Liver (tissue), 9 donors: ENCODE measurements around the gene SLC25A26. TPM values are rescaled to one million over a fixed set of nuclear protein-coding genes. Genes with fewer than 3 reads are reported as not detected.
"Not testable (repeated sequence)": the region's sequence is repeated elsewhere in the genome, so short reads cannot be mapped to it uniquely, and the experiment has no call there.

Experiments used
- DNase-seq: peaks from one replicate; pipeline ENCODE4 v3.0.0-alpha.2; 2017; ENCODE audit warnings: low spot score
- H3K27ac ChIP-seq, 2 donors: one replicate each; pipeline ENCODE4 v1.7.0; 2013; ENCODE audit warnings: inconsistent platforms in 2 of 2, low read length in 2 of 2, control low read depth in 1 of 2, low read depth in 1 of 2, mild to moderate bottlenecking in 1 of 2
- H3K27me3 ChIP-seq, 4 donors: one replicate each; pipeline versions ENCODE4 v1.6.1 to v1.7.0; 2013; ENCODE audit warnings: low read length in 3 of 4, inconsistent platforms in 1 of 4, mild to moderate bottlenecking in 1 of 4, moderate library complexity in 1 of 4; ENCODE audit not compliant: control insufficient read depth in 4 of 4, insufficient read depth in 4 of 4
- H3K36me3 ChIP-seq, 4 donors: one replicate each; pipeline versions ENCODE4 v1.6.1 to v1.7.0; 2013; ENCODE audit warnings: low read length in 3 of 4, mild to moderate bottlenecking in 3 of 4, low read depth in 1 of 4, moderate library complexity in 1 of 4; ENCODE audit not compliant: control insufficient read depth in 4 of 4, insufficient read depth in 3 of 4
- H3K4me1 ChIP-seq, 4 donors: one replicate each; pipeline versions ENCODE4 v1.6.1 to v1.7.0; 2013; ENCODE audit warnings: low read length in 3 of 4, mild to moderate bottlenecking in 3 of 4, moderate library complexity in 1 of 4; ENCODE audit not compliant: control insufficient read depth in 4 of 4, insufficient read depth in 4 of 4
- H3K4me3 ChIP-seq, 3 donors: one replicate each; pipeline versions ENCODE4 v1.6.1 to v1.7.0; 2013; ENCODE audit warnings: low read length in 3 of 3, control low read depth in 1 of 3, low read depth in 1 of 3, mild to moderate bottlenecking in 1 of 3
- H3K9ac ChIP-seq, 2 donors: one replicate each; pipeline ENCODE4 v1.7.0; 2013; ENCODE audit warnings: low read length in 2 of 2, mild to moderate bottlenecking in 2 of 2, moderate library complexity in 2 of 2, control low read depth in 1 of 2, low read depth in 1 of 2
- H3K9me3 ChIP-seq, 4 donors: one replicate each; pipeline versions ENCODE4 v1.6.1 to v1.7.0; 2013; ENCODE audit warnings: low read length in 3 of 4; ENCODE audit not compliant: control insufficient read depth in 4 of 4
- ATF3 ChIP-seq: IDR thresholded peaks from 2 replicates; pipeline ENCODE4 v1.6.1; 2016; ENCODE audit warnings: antibody characterized with exemption
- EGR1 ChIP-seq, 2 donors: IDR thresholded peaks; 2 replicates each; pipeline ENCODE4 v1.6.1; 2016 to 2018; ENCODE audit warnings: antibody characterized with exemption in 2 of 2, low read depth in 2 of 2
- FOXA2 ChIP-seq: IDR thresholded peaks from 2 replicates; pipeline ENCODE4 v1.6.1; 2016; ENCODE audit warnings: antibody characterized with exemption
- GABPA ChIP-seq, 2 donors: IDR thresholded peaks in 1 of 2; conservative IDR thresholded peaks in 1 of 2; 2 replicates each; pipeline ENCODE4 v1.6.1; 2016; ENCODE audit warnings: antibody characterized with exemption in 2 of 2, mild to moderate bottlenecking in 1 of 2, moderate library complexity in 1 of 2
- HNF4G ChIP-seq: IDR thresholded peaks from 2 replicates; pipeline ENCODE4 v1.6.1; 2016; ENCODE audit warnings: antibody characterized with exemption
- JUND ChIP-seq, 2 donors: IDR thresholded peaks; 2 replicates each; pipeline ENCODE4 v1.6.1; 2016; ENCODE audit warnings: antibody characterized with exemption in 2 of 2
- NR2F2 ChIP-seq: IDR thresholded peaks from 2 replicates; pipeline ENCODE4 v1.6.1; 2016; ENCODE audit warnings: antibody characterized with exemption
- REST ChIP-seq: IDR thresholded peaks from 2 replicates; pipeline ENCODE4 v1.6.1; 2016; ENCODE audit warnings: antibody characterized with exemption, mild to moderate bottlenecking
- YY1 ChIP-seq: IDR thresholded peaks from 2 replicates; pipeline ENCODE4 v1.6.1; 2016; ENCODE audit warnings: antibody characterized with exemption, mild to moderate bottlenecking
- WGBS: extraction: QIAGEN DNeasy Blood & Tissue Kit; methylation state at CpG from one replicate; pipeline ENCODE4 v1.1.7; 2013; 5-methylcytosine and 5-hydroxymethylcytosine counted together
- polyA plus RNA-seq, 2 donors: library from polyadenylated mRNA; stranded (reverse) in 1 of 2; unstranded in 1 of 2; fragments of 200-250 nt in 1 of 2; fragments of >200 nt in 1 of 2; fragmentation: Nextera tagmentation in 1 of 2; extraction: Ambion mirVana in 1 of 2; gene quantifications; one replicate each; pipeline versions ENCODE4 v1.2.1 to v1.2.3, GENCODE V29; 2013 to 2015
- total RNA-seq, 2 donors: library from RNA; depleted of rRNA; stranded (reverse); fragments of >200 nt; gene quantifications; one replicate each; pipeline ENCODE4 v1.2.3, GENCODE V29; 2014
- TF ChIP-seq, protein P1 (sequence below): IDR thresholded peaks from 2 replicates; pipeline ENCODE4 v1.6.1; 2016; ENCODE audit warnings: antibody characterized with exemption
- donor health status: healthy.
- donor health status: healthy.
- donor health status: healthy.
- donor health status: healthy.
- donor health status: healthy.

SLC25A26 gene
- total and polyA plus RNA-seq, 4 donors = 9.9 to 21.6 (median 12.8) TPM

- TF ChIP-seq, protein P1, sequence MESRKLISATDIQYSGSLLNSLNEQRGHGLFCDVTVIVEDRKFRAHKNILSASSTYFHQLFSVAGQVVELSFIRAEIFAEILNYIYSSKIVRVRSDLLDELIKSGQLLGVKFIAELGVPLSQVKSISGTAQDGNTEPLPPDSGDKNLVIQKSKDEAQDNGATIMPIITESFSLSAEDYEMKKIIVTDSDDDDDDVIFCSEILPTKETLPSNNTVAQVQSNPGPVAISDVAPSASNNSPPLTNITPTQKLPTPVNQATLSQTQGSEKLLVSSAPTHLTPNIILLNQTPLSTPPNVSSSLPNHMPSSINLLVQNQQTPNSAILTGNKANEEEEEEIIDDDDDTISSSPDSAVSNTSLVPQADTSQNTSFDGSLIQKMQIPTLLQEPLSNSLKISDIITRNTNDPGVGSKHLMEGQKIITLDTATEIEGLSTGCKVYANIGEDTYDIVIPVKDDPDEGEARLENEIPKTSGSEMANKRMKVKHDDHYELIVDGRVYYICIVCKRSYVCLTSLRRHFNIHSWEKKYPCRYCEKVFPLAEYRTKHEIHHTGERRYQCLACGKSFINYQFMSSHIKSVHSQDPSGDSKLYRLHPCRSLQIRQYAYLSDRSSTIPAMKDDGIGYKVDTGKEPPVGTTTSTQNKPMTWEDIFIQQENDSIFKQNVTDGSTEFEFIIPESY = no peak
These were observed 83.5 kb downstream of the SLC25A26 start (continued) for GRCh38 chr3:66304293-66304692.

DNA sequence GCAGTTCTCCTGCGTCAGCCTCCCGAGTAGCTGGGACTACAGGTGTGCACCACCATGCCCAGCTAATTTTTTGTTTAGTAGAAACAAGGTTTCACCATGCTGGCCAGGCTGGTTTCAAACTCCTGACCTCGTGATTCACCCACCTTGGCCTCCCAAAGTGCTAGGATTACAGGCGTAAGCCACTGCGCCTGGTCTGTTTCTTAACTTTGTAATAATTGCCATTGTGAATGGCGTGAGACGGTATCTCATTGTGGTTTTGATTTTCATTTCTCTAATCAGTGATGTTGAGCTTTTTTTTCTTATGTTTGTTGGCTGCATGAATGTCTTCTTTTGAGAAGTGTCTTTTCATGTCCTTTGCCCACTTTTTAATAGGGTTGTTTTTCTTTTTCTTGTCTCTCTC, 85.3 kb downstream of the SLC25A26 start:
- not testable (repeated sequence) for H3K4me1 ChIP-seq, H3K27me3 ChIP-seq, H3K27ac ChIP-seq, H3K9ac ChIP-seq, H3K9me3 ChIP-seq, H3K4me3 ChIP-seq, DNase-seq, H3K36me3 ChIP-seq
- WGBS = 96% methylated on average over 7 of the region's 7 CpGs

DNA sequence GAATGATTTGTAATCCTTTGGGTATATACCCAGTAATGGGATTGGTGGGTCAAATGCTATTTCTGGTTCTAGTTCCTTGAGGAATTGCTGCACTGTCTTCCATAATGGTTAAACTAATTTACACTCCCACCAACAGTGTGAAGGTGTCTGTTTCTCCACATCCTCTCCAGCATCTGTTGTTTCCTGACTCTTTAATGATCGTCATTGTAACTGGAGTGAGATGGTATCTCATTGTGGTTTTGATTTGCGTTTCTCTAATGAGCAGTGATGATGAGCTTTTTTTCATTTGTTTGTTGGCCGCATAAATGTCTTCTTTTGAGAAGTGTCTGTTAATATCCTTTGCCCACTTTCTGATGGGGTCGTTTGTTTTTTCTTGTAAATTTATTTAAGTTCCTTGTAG, 86.2 kb downstream of the SLC25A26 start:
- not testable (repeated sequence) for H3K9me3 ChIP-seq, H3K27ac ChIP-seq, H3K9ac ChIP-seq, H3K4me1 ChIP-seq, H3K4me3 ChIP-seq, H3K36me3 ChIP-seq, H3K27me3 ChIP-seq, DNase-seq
- 79% methylated on average over 4 of the region's 4 CpGs for WGBS

- Histone ChIP-seq H3K9ac (no peak overlapping the region), H3K36me3 (no peaks in the 10 kb centered on the region), H3K9me3 (no peaks in the 10 kb centered on the region), H3K27me3 (no peaks in the 10 kb centered on the region), H3K4me3 (no peak overlapping the region), H3K4me1 (no peaks in the 10 kb centered on the region), H3K27ac (no peak overlapping the region)
- WGBS = 82% methylated on average over 4 of the region's 4 CpGs
- DNase-seq = no peak
- no peak for TF ChIP-seq FOXA2
- no peak for TF ChIP-seq HNF4G
- TF ChIP-seq ATF3 = no peak
- no peak for TF ChIP-seq NR2F2
- no peak for TF ChIP-seq JUND (IDR thresholded peaks at IDR 0.05)
- no peak for TF ChIP-seq YY1
- TF ChIP-seq REST = no peak
- TF ChIP-seq, protein P1 = no peak
- no peak for TF ChIP-seq GABPA (IDR thresholded peaks at IDR 0.05 in 1 of 2, conservative IDR thresholded peaks at IDR 0.05 in 1 of 2)
- no peak for TF ChIP-seq EGR1 (IDR thresholded peaks at IDR 0.05; ENCODE audit: low read depth in 2 of 2)
These were observed 91.2 kb downstream of the SLC25A26 start for GRCh38 chr3:66312039-66312438.
